Renal cortex interstitium (tissue), 11 donors: ENCODE results near the gene KRTAP4-9. TPM values are rescaled to one million over a fixed set of nuclear protein-coding genes. Genes with fewer than 3 reads are reported as not detected.
"Not testable (repeated sequence)": the region's sequence is repeated elsewhere in the genome, so short reads cannot be mapped to it uniquely, and the experiment has no call there.

Experiments
- DNase-seq, 11 donors: peaks; one replicate each; pipeline ENCODE4 v3.0.0-alpha.2; 2013; ENCODE audit warnings: low read depth in 9 of 11, low spot score in 4 of 11; ENCODE audit errors: extremely low read depth in 1 of 11
- polyA plus RNA-seq, 3 donors: library from polyadenylated mRNA; unstranded; fragments of 120-200 nt; gene quantifications; one replicate each; pipeline ENCODE4 v1.2.1, GENCODE V29; 2013; ENCODE audit not compliant: insufficient read length in 3 of 3

Gene KRTAP4-9
- polyA plus RNA-seq, 3 donors = not detected

- DNase-seq = no peak
These were observed 16.6 kb downstream of the KRTAP4-9 start for GRCh38 chr17:41121742-41122141.

- DNase-seq = not testable (repeated sequence)
These were observed 18.3 kb downstream of the KRTAP4-9 start for GRCh38 chr17:41123292-41123990.

- not testable (repeated sequence) for DNase-seq
These were observed 18.8 kb downstream of the KRTAP4-9 start, which contains the start of gene KRTAP4-12 for GRCh38 chr17:41123991-41124371. KRTAP4-12 (minus strand) TSS chr17:41124182; CDS start chr17:41124122, 60 bp downstream.

GRCh38 chr17:41125064-41125463 is 19.9 kb downstream of the KRTAP4-9 start:
- DNase-seq = no peak

- no peak for DNase-seq
These were observed 21.2 kb downstream of the KRTAP4-9 start for GRCh38 chr17:41126412-41126811.

GRCh38 chr17:41127371-41127770 is 22.2 kb downstream of the KRTAP4-9 start:
- no peak for DNase-seq

- no peak for DNase-seq
These were observed 26.8 kb downstream of the KRTAP4-9 start for GRCh38 chr17:41131979-41132378.

DNA sequence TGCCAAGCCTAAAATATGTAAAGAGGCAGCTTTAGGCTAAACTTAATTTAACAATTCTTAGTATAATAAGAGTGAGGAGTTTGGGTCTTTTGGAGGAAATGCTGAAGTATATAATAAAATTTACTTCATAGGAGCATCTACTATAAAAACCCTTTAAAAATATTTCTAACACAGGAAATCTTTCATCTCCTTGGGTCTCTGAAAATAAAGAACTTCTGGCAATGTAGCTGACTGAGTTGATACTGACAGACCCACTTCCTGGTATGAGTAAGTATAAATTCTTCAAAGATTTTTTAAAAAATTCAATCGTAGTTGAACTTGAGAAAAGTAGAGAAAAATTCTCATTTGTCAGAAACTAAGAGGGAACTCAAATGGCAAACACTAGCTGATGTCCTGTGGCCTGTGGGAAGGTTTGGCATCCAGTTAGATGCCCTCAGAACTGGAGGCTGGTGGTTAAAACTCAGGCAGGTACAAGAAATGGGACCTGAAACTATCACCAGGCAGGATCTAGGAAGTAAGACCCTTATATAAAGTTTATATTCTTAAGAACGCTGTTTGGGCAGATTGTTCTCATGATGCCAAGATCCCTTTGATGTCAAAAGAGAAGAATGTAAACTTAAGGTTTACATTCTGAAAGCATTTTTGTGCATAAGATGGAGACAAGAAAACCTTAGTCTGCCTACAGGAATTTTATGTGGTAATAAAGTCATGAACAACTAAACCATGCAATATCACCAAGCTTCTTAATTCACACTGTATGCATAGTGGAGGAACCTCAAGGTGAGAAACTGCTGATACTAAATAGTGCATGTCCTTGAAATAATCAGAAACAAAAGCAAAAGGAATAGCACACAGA is 28.9 kb downstream of the KRTAP4-9 start:
- DNase-seq = no peak

DNA sequence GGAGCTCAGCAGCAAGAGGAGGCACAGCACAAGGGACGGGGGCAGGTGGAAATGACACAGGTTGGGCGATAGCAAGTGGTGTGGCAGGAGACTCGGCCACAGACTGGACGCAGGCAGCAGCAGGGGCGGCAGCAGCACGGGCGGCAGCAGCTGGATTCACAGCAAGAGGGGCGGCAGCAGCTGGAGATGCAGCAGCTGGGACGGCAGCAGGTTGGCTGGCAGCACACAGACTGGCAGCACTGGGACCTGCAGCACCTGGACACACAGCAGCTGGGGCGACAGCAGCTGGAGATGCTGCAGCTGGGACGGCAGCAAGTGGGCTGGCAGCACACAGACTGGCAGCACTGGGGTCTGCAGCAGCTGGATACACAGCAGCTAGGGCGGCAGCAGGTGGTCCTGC is 34.7 kb downstream of the KRTAP4-9 start:
- not testable (repeated sequence) for DNase-seq

GRCh38 chr17:41140360-41141131 is 35.4 kb downstream of the KRTAP4-9 start, which contains the start of gene KRTAP4-6:
KRTAP4-6 (minus strand) TSS chr17:41140544; CDS start chr17:41140487, 57 bp downstream.
- no peak for DNase-seq

DNA sequence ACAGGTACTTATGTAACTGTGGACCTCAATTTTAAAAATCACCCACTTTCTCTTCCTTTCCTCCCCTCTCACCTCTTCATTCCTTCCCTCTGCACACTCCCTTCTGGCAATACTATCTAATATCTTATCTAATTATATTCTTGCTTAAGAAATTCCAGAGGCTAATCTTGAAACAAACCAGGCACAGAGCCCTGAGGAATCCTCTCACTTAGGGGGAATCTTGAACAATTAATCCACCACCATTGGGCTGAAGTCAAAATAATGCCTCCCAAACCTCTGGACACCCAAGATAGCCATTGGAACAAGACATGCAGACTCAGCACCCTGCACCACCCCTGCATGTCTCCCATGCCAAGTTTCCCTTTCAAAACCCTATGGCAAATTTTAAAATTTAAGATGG is 36.2 kb downstream of the KRTAP4-9 start:
- no peak for DNase-seq

GRCh38 chr17:41144846-41145245 is 39.7 kb downstream of the KRTAP4-9 start:
- no peak for DNase-seq

- DNase-seq = no peak
These were observed 40.1 kb downstream of the KRTAP4-9 start for GRCh38 chr17:41145261-41145660.

DNA sequence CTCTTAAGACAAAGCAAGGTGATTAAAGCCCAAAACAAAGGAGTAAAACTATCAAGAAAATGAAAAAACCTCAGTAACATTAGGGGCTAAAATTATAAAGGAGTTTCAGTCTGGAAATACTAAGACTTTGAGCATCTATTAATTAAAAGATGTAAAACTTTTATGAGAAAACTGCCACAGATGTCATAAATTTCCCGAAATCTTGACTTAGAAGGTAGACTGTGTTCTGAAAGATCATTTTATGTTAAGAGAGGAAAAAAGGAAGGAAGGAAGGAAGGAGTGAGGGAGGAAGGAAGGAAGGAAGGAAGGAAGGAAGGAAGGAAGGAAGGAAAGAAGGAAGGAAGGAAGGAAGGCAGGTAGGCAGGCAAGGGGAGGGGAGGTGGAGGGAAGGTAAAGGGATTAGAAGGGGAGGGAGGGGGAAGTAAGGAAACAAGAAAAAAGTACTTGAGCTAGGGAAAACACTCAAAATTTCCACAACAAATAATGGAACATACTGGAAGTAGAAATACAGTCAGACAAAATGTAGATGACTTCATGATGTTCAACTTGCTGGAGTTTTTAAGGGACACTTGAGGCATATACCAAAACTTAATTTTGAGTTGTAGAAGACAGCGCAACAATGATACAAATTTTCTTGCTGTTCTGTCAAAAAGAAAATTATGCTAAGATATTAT is 42.5 kb downstream of the KRTAP4-9 start:
- no peak for DNase-seq

DNA sequence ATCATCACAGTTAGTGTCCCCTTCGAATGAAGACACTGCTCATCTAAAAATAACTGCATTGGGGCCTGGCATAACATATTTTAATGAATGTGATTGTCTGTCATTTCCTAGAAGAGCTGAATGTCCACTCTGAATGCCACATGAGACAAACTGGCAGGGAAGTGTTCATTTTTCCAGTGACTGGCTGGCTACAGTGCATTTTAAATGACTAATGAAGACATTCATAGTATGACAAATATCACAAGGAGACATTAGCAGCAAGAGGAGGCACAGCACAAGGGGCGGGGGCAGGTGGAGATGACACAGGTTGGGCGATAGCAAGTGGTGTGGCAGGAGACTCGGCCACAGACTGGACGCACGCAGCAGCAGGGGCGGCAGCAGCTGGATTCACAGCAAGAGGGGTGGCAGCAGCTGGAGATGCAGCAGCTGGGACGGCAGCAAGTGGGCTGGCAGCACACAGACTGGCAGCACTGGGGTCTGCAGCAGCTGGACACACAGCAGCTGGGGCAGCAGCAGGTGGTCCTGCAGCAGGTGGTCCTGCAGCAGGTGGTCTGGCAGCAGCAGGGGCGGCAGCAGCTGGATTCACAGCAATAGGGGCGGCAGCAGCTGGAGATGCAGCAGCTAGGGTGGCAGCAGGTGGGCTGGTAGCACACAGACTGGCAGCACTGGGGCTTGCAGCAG is 43.9 kb downstream of the KRTAP4-9 start:
- DNase-seq = not testable (repeated sequence)

DNA sequence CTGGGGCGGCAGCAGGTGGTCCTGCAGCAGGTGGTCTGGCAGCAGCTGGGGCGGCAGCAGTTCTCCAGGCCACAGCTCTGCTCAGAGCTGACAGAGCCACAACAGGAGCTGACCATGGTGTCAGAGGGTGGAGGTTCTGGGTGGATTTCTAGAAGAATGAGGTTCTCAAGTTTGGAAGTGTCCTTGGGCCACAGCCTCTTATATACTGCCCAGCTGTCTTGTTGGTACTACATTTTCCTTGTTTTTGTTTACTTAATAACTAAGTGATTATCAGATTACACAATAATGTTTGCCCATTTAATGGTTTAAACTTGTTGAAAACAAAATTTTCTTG is 44.4 kb downstream of the KRTAP4-9 start, which contains the start of gene KRTAP4-5:
Gene KRTAP4-5 (minus strand): TSS at position 174 of the 334 bp plus-strand sequence. CDS start 58 bp downstream, at position 116.
- DNase-seq = no peak

DNA sequence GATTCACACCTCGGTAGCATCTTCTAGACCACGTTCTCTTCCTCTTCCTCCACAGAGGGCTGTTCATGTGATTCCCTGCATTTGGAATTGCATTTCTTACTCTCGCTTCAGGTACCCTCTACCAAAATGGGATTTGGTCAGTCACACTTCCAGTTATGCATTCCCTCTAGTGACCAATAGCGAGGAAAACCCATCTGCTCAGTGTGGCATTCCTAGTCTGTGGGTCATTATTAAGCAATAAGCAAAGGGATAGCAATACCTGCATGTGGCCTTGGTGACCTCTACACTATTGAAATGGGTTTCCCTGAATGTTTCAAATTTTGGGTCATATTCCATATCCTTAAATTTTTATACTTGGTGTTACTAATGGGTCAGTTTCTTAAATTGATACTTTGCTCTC is 44.8 kb downstream of the KRTAP4-9 start:
- no peak for DNase-seq

DNA sequence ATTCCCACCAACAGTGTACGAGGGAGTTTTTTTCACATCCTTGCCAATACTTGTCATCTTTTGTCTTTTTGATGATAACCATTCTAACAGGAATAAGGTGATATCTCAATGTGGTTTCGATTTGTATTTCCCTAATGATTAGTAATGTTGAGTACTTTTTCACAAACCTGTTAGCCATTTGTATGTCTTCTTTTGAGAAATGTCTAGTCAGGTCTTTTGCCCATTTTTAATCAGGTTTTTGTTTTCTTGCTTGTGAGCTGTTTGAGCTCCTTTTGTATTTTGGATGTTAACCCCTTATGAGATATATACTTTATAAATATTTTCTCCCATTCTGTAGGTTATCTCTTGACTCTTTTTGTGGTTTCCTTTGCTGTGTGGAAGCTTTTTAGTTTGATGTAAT is 46.3 kb downstream of the KRTAP4-9 start:
- no peak for DNase-seq
